Stimulated activated CD8-positive, alpha-beta memory T cell treated with anti-CD3 and anti-CD28 coated beads, Interleukin-7, amount 100 ng/mL, for 48 hours (primary cell): ENCODE data around the gene R3HDM2.
"Not testable (repeated sequence)": the region's sequence is repeated elsewhere in the genome, so short reads cannot be mapped to it uniquely, and the experiment has no call there.

Source experiments
- DNase-seq, 2 donors: peaks; one replicate each; pipeline ENCODE4 v3.0.0-alpha.2; 2020; ENCODE audit warnings: low read depth in 1 of 2; ENCODE audit errors: extremely low read depth in 1 of 2

The R3HDM2 gene

GRCh38 chr12:57276233-57276632, 154.6 kb downstream of the R3HDM2 start:
- not testable (repeated sequence) for DNase-seq

- DNase-seq, result no peak
Observed at GRCh38 chr12:57273516-57273915, 157.3 kb downstream of the R3HDM2 start.

GRCh38 chr12:57272337-57273151, 158.3 kb downstream of the R3HDM2 start:
- DNase-seq, result no peak

- DNase-seq, result no peak
Observed at GRCh38 chr12:57270966-57271470, 159.8 kb downstream of the R3HDM2 start.

GRCh38 chr12:57268264-57268663, 162.6 kb downstream of the R3HDM2 start:
- DNase-seq, result peak; percentile 19 to 42

GRCh38 chr12:57266681-57267080, 164.2 kb downstream of the R3HDM2 start:
- DNase-seq, result no peak

GRCh38 chr12:57263096-57263495, 167.7 kb downstream of the R3HDM2 start:
- no peak for DNase-seq

GRCh38 chr12:57262126-57262822, 168.6 kb downstream of the R3HDM2 start:
- DNase-seq, result no peak

GRCh38 chr12:57261428-57261865, 169.4 kb downstream of the R3HDM2 start:
- no peak for DNase-seq

GRCh38 chr12:57260366-57260765, 170.5 kb downstream of the R3HDM2 start:
- DNase-seq, result no peak

- DNase-seq, result no peak
Observed at GRCh38 chr12:57258977-57259970, 171.6 kb downstream of the R3HDM2 start.

- DNase-seq, result no peak
Observed at GRCh38 chr12:57255916-57256315, 174.9 kb downstream of the R3HDM2 start.

- no peak for DNase-seq
Observed at GRCh38 chr12:57254506-57255280, 176.2 kb downstream of the R3HDM2 start.

- DNase-seq, result no peak
Observed at GRCh38 chr12:57250956-57251355, 179.9 kb downstream of the R3HDM2 start, which contains the start of gene STAC3. STAC3 (minus strand) TSS chr12:57251187; CDS start chr12:57249636, 1,551 bp downstream.

GRCh38 chr12:57250541-57250940, 180.3 kb downstream of the R3HDM2 start:
- DNase-seq, result no peak

- DNase-seq, result no peak
Observed at GRCh38 chr12:57248934-57249742, 181.7 kb downstream of the R3HDM2 start.

- no peak for DNase-seq
Observed at GRCh38 chr12:57247041-57247440, 183.8 kb downstream of the R3HDM2 start.

GRCh38 chr12:57244312-57244696, 186.5 kb downstream of the R3HDM2 start:
- DNase-seq, result no peak
